GM15510 (cell line): ENCODE data around the gene EIF4G1.

Source experiments
- POLR2A ChIP-seq: IDR thresholded peaks from 3 replicates; pipeline ENCODE4 v1.6.1; 2011; ENCODE audit warnings: borderline replicate concordance; ENCODE audit not compliant: insufficient read length; ENCODE audit errors: extremely low read depth

Gene EIF4G1, protein sequence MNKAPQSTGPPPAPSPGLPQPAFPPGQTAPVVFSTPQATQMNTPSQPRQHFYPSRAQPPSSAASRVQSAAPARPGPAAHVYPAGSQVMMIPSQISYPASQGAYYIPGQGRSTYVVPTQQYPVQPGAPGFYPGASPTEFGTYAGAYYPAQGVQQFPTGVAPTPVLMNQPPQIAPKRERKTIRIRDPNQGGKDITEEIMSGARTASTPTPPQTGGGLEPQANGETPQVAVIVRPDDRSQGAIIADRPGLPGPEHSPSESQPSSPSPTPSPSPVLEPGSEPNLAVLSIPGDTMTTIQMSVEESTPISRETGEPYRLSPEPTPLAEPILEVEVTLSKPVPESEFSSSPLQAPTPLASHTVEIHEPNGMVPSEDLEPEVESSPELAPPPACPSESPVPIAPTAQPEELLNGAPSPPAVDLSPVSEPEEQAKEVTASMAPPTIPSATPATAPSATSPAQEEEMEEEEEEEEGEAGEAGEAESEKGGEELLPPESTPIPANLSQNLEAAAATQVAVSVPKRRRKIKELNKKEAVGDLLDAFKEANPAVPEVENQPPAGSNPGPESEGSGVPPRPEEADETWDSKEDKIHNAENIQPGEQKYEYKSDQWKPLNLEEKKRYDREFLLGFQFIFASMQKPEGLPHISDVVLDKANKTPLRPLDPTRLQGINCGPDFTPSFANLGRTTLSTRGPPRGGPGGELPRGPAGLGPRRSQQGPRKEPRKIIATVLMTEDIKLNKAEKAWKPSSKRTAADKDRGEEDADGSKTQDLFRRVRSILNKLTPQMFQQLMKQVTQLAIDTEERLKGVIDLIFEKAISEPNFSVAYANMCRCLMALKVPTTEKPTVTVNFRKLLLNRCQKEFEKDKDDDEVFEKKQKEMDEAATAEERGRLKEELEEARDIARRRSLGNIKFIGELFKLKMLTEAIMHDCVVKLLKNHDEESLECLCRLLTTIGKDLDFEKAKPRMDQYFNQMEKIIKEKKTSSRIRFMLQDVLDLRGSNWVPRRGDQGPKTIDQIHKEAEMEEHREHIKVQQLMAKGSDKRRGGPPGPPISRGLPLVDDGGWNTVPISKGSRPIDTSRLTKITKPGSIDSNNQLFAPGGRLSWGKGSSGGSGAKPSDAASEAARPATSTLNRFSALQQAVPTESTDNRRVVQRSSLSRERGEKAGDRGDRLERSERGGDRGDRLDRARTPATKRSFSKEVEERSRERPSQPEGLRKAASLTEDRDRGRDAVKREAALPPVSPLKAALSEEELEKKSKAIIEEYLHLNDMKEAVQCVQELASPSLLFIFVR (N-terminal part only)

DNA sequence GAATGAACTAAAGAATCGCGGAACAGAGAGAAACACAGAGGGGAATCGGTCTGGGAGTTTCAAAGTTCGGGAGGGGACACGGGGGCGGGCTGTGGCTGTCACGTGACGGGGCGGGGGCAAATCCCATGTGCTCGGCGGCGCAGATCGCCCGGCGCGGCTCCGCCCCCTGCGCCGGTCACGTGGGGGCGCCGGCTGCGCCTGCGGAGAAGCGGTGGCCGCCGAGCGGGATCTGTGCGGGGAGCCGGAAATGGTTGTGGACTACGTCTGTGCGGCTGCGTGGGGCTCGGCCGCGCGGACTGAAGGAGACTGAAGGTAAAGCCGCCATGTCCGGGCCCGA, at the start of gene EIF4G1:
Gene EIF4G1 (plus strand): TSS at position 244 of the 337 bp plus-strand sequence. CDS start 1,191 bp downstream, outside the sequence.
- peak; percentile 80 for TF ChIP-seq POLR2A

DNA sequence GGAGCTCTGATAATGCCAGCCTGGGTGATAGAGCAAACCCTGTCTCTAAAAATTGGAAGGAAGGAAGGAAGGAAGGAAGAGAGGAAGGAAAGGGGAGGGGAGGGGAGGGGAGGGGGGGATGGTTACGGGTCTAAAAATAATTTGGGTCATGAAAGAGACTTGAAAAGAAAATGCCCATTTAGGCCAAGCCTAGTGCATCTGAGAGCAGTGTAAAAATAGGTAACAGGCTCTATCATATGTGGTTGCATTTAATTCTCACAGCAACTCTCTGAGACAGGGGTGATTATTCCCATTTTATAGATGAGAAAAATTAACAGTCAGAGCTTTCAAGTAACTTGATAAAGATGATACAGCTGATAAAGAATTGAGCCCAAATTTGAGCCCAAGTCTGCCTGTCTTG, 42.1 kb upstream of the EIF4G1 start:
- no peak for TF ChIP-seq POLR2A

DNA sequence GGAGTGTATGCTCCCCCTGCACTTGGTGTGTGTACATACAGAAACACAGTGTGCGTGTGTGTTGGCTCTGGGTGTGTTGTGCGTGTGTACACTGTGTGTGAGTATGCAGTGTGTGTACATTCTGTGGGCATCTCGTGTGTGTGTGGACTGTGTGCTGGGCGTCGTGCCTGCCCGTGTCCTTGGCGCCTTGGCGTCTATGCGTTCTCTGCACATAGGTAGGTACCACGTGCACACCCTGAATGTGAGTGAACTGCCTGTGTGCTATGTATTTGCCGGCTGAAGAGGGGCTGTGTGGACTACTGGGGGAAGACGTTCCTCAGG, 39.1 kb upstream of the EIF4G1 start:
- TF ChIP-seq POLR2A = no peak

DNA sequence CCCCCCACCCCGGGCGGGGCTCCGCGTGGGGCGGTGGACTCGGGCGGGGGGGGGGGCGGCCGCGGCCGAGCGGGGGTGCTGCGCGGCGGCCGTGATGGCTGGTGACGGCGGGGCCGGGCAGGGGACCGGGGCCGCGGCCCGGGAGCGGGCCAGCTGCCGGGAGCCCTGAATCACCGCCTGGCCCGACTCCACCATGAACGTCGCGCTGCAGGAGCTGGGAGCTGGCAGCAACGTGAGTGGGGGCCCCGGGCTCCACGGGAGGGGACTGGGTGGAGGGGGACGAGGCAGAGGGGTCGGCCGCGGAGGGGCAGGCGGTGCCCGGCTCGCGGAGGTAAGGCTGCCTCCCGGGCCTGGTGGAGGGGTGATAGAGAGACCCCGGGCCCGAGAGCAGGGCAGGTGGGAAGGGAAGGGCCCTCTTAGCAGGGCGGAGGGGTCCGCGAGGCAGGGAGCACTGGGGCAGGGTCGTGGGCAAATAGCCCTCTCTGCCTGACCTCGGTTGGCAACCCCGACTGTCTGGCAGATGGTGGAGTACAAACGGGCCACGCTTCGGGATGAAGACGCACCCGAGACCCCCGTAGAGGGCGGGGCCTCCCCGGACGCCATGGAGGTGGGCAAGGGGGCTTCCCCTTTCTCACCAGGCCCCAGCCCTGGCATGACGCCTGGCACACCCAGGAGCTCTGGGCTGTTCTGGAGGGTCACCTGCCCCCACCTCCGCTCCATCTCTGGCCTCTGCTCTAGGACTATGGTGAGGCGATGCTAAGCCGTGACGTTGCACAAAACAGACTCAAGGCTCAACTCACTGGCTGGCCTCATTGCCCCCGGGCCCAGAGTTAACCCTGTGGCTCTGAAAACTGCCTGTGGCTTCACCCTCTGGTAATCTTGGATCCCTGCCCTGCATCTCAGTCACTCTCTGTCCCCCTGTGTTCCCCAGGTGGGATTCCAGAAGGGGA, 38.2 kb upstream of the EIF4G1 start, which contains the start of gene ECE2:
Gene ECE2 (plus strand): TSS at position 62 of the 950 bp plus-strand sequence. CDS start 132 bp downstream, at position 194.
- no peak for TF ChIP-seq POLR2A

DNA sequence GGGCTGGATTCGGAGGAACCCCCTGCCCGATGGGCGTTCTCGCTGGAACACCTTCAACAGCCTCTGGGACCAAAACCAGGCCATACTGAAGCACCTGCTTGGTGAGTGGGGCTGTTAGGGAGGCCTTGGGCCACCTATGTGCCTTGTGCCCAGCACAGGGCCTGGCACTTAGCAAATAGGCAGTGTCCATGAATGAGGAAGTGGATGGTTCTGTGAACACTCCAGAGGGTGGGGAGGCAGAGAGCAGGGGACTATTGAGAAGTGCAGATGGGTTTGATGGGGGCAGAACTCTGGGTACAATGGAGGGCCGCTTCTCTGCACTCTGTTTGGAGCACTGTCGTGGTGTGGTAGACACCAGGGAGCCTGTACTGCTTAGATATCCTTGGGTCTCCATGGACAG, 37.0 kb upstream of the EIF4G1 start:
- TF ChIP-seq POLR2A = no peak

DNA sequence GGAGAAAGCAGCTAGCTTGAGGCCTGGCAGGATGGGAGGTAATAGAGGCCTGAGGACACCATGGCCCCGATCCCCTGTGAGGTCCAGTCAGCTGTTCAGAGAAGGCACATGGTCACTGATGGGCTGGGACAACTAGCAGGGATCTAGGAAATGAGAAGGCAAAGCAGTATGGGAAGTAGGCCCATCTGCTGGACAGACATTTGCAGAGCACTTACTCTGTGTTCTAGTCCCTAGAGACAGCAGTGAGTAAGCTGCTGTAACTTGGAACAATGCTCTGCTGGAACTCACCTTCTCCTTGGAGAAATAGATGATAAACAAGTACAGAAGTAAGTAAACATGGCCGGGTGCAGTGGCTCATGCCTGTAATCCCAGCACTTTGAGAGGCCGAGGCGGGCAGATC, 31.5 kb upstream of the EIF4G1 start:
- no peak for TF ChIP-seq POLR2A

DNA sequence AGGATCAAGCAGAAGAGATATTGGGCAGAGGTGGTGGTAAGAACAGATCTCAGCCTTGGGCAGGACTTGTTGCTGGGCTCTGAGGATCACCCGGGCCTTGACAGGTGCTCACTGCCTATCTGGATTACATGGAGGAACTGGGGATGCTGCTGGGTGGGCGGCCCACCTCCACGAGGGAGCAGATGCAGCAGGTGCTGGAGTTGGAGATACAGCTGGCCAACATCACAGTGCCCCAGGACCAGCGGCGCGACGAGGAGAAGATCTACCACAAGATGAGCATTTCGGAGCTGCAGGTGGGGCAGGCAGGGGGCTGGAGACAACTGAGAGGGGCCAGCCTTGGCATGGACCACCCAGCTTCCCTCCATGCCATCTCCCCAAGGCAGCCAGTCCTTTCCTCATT, 30.7 kb upstream of the EIF4G1 start:
- TF ChIP-seq POLR2A = no peak

DNA sequence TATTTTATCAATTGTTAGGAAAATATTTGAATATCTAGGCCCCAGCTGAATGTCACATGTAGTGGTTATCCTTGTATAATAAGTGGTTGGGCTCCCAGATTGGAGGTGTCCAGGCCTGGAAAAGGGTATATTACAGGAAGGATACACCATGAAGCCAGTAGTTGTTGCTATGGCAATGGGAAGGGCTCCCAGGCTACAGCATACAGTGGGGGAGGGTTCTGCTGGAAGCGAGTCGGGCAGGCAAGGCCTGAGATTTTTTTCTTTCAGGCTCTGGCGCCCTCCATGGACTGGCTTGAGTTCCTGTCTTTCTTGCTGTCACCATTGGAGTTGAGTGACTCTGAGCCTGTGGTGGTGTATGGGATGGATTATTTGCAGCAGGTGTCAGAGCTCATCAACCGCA, 29.7 kb upstream of the EIF4G1 start:
- TF ChIP-seq POLR2A = no peak

DNA sequence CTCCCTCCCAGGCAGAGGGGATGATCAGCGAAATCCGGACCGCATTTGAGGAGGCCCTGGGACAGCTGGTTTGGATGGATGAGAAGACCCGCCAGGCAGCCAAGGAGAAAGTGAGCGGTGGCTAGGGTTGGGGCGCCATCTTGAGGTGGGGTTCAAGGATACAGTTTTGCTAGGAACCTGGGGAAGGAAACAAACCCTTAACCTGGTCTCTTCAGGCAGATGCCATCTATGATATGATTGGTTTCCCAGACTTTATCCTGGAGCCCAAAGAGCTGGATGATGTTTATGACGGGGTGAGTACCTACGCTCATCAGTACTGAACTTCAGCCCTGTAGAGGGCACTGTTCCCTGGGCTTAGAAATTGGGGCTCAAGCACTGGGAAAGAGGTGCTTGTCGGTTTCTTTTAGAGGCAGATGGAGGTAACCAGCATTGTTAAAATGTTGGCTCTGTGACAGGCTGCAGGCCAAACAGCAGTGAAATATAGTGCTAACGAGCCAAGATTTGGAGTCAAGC, 24.9 kb upstream of the EIF4G1 start:
- TF ChIP-seq POLR2A = no peak

DNA sequence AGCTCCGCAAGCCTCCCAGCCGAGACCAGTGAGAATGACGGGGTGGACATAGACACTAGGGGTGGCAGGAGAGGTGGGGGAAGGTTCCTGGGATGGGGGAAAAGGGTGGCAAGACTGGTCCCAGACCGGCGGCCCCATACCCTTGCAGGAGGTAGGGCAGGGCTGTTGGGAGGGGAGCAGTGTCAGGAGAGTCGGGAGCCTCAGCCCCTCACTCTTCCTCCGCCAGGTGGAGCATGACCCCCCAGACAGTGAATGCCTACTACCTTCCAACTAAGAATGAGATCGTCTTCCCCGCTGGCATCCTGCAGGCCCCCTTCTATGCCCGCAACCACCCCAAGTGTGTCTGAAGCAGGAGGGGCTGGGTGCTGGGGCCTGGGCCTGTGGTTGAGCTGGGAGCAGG, 24.1 kb upstream of the EIF4G1 start:
- TF ChIP-seq POLR2A = no peak

DNA sequence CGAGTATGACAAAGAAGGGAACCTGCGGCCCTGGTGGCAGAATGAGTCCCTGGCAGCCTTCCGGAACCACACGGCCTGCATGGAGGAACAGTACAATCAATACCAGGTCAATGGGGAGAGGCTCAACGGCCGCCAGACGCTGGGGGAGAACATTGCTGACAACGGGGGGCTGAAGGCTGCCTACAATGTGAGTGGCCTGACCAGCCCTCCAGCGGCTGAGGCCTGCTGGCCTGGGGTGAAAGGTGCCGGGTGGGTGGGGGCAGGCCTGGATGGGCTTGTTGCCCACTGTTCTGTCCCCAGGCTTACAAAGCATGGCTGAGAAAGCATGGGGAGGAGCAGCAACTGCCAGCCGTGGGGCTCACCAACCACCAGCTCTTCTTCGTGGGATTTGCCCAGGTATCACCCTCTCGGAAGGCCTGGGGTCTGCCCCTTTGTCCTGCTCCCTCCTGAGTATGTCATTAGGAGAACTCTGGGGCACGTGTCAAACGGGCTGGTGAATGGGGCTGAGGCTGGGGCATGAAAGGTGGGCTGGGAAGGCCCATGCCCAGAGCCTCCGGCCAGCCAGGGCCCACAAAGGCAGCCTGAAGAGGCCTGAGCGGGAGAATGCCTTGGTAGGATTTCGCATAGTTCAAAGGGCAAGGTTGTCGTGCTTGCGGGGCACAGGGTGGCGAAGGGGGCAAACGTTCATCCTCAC, 23.2 kb upstream of the EIF4G1 start:
- TF ChIP-seq POLR2A = no peak

DNA sequence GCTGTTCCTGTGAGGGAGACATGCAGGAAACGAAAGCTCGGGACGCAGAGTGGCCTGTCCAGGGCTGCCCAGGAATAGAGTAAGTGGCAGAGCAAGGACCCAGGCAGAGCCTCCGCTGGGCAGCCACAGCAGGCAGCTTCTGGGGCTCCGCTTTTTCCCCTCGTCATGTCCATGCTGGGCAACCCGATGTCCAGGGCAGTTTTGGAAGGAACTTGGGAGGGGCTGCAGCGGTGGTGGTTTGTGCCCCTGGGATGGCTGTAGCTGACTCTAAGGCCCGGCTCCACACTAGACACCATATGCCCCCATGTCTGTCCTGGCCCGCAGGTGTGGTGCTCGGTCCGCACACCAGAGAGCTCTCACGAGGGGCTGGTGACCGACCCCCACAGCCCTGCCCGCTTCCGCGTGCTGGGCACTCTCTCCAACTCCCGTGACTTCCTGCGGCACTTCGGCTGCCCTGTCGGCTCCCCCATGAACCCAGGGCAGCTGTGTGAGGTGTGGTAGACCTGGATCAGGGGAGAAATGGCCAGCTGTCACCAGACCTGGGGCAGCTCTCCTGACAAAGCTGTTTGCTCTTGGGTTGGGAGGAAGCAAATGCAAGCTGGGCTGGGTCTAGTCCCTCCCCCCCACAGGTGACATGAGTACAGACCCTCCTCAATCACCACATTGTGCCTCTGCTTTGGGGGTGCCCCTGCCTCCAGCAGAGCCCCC, 22.5 kb upstream of the EIF4G1 start:
- TF ChIP-seq POLR2A = no peak
